ENCODE results near the gene GET3. TPM values are rescaled to one million over a fixed set of nuclear protein-coding genes. Genes with fewer than 3 reads are reported as not detected.

The GET3 gene
- total and polyA plus RNA-seq, 2 donors (not counting 3 experiments of a cell fraction or from before 2014, with no cell fraction given), result 74.8 to 197 TPM

DNA sequence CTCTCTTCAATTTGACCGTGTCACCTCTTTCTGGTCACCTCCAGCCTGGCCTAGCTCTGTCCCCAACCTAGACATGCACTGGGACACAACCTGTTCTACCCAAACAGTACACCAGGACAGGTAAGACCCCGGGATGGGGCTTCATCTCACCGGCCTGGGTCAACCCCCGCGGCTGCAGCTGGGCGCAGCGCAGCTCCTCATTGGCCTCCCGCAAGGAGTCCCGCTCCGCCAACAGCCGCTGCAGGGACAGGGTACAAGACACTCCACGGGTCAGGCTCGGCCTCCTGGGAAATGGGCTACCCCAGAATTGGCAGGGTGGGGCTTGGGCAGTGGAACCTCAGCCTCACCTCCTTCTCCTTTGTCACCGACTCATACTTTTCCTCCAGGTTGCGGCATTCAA lies 30.4 kb downstream of the GET3 start:
- no peaks in the 10 kb centered on the region for H4K20me1 ChIP-seq (replicated peaks; ENCODE audit: control insufficient read depth, extremely low read depth, insufficient read depth, low read length)
- no peak overlapping the region for H2AFZ ChIP-seq (ENCODE audit: low read depth, low read length)
- H3K36me3 ChIP-seq (ENCODE audit: control insufficient read depth in 2 of 2, extremely low read depth in 1 of 2, insufficient read depth in 2 of 2, low read length in 2 of 2), result no peaks in the 10 kb centered on the region
- dilution Hi-C loops (cut with MboI; ENCODE audit: extremely low pct_ligation_motif_present, low sequenced_read_pairs) (no loop called here), intact Hi-C loops (cut with micrococcal nuclease) (no loop called here)
- FAIRE-seq, result no peak
- H3K9me3 ChIP-seq (replicated peaks; ENCODE audit: control insufficient read depth, insufficient read depth, low read length), result no peaks in the 10 kb centered on the region
- H3K9ac ChIP-seq (replicated peaks; ENCODE audit: extremely low read depth, insufficient read depth, low read length), result no peak overlapping the region
- H3K4me2 ChIP-seq (ENCODE audit: insufficient read depth, low read length), result no peak overlapping the region
- H3K27ac ChIP-seq (ENCODE audit: insufficient read depth, low read depth, low read length), result no peak overlapping the region
- no peaks in the 10 kb centered on the region for H3K9me1 ChIP-seq (replicated peaks; ENCODE audit: control insufficient read depth, extremely low read depth, insufficient read depth, low read length)
- no peaks in the 10 kb centered on the region for H3K79me2 ChIP-seq (ENCODE audit: control insufficient read depth, insufficient read depth, low read length)
- ChIA-PET POLR2A (no interaction called here), CTCF (interaction anchor here (3.3 to 12.6 kb wide), 3 partner anchors 10 to 81 kb away, joined by 36 to 524 read pairs (median 481); partner anchors contain the start of genes JUNB, PRDX2 and THSD8)
- no peak for DNase-seq (ENCODE audit: low read depth, low spot score)
- no peaks in the 10 kb centered on the region for H3K4me1 ChIP-seq (ENCODE audit: control insufficient read depth, extremely low read depth, insufficient read depth, low read length)
- no TSS peak for BruUV-seq (replicated peaks)
- no peaks in the 10 kb centered on the region for H3K27me3 ChIP-seq (ENCODE audit: control insufficient read depth in 2 of 2, insufficient read depth in 2 of 2, low read length in 2 of 2)
- H3K4me3 ChIP-seq (replicated peaks in 1 of 3; ENCODE audit: insufficient read depth in 1 of 3, low read depth in 1 of 3, low read length in 3 of 3), result no peak overlapping the region
- no peak for TF ChIP-seq GATA2 (IDR thresholded peaks at IDR 0.05; ENCODE audit: insufficient read depth, insufficient read length, low read depth, low read length)
- TF ChIP-seq JUN (IDR thresholded peaks at IDR 0.05; ENCODE audit: borderline replicate concordance, insufficient read depth, insufficient read length, low read depth), result no peak

DNA sequence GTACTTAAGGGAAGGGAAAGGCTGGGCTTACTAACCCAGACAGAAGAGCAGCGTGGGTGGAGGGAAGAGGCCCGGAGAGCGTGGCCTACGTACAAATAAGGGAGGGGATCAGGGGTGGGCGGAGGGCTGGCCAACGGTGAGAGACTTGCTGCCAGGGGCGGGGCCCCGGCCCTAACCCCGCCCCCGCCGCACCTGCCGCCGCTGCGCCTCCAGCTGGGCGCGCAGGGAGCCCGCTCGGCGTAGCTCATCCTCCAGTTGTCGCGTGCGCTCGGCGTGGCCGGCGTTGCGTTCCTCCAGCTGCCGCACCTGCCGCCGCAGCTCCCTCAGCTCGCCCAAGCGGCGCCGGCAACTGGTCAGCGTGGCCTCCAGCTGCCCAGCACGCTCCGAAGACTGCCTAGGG lies 32.4 kb downstream of the GET3 start:
- ChIA-PET POLR2A (interaction anchor here (1.1 kb wide), 1 partner anchor 23 kb away, joined by 5 read pairs; no protein-coding TSS in a partner anchor), CTCF (interaction anchor here (0.7 to 11.7 kb wide), 3 partner anchors 12 to 78 kb away, joined by 3 to 524 read pairs (median 4); partner anchors contain the start of genes JUNB, PRDX2 and THSD8)
- DNase-seq (ENCODE audit: low read depth, low spot score), result no peak
- H3K36me3 ChIP-seq (ENCODE audit: control insufficient read depth in 2 of 2, extremely low read depth in 1 of 2, insufficient read depth in 2 of 2, low read length in 2 of 2), result no peaks in the 10 kb centered on the region
- no peak overlapping the region for H3K4me2 ChIP-seq (ENCODE audit: insufficient read depth, low read length)
- no peak overlapping the region for H3K4me3 ChIP-seq (replicated peaks in 1 of 3; ENCODE audit: insufficient read depth in 1 of 3, low read depth in 1 of 3, low read length in 3 of 3)
- H3K9me1 ChIP-seq (replicated peaks; ENCODE audit: control insufficient read depth, extremely low read depth, insufficient read depth, low read length), result no peaks in the 10 kb centered on the region
- intact Hi-C loops (cut with micrococcal nuclease), result no loop called here
- no peak overlapping the region for H3K27ac ChIP-seq (ENCODE audit: insufficient read depth, low read depth, low read length)
- FAIRE-seq, result no peak
- no peaks in the 10 kb centered on the region for H3K27me3 ChIP-seq (ENCODE audit: control insufficient read depth in 2 of 2, insufficient read depth in 2 of 2, low read length in 2 of 2)
- no peak overlapping the region for H3K9ac ChIP-seq (replicated peaks; ENCODE audit: extremely low read depth, insufficient read depth, low read length)
- BruUV-seq (replicated peaks), result no TSS peak
- H3K9me3 ChIP-seq (replicated peaks; ENCODE audit: control insufficient read depth, insufficient read depth, low read length), result no peaks in the 10 kb centered on the region
- TF ChIP-seq MYC (IDR thresholded peaks at IDR 0.05; ENCODE audit: low read depth, low read length), result no peak
- TF ChIP-seq FOS (IDR thresholded peaks at IDR 0.05; ENCODE audit: borderline replicate concordance, insufficient read depth, low read length), result no peak
- TF ChIP-seq, protein P1, sequence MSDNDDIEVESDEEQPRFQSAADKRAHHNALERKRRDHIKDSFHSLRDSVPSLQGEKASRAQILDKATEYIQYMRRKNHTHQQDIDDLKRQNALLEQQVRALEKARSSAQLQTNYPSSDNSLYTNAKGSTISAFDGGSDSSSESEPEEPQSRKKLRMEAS (IDR thresholded peaks at IDR 0.05; ENCODE audit: insufficient read depth, insufficient read length), result no peak
- TF ChIP-seq EZH2 (IDR thresholded peaks at IDR 0.05; ENCODE audit: borderline replicate concordance, low read depth, low read length, severe bottlenecking), result no peak
- TF ChIP-seq POLR2A (IDR thresholded peaks at IDR 0.05; ENCODE audit: low read depth, low read length), result no peak
- TF ChIP-seq POLR2AphosphoS5 (IDR thresholded peaks at IDR 0.05; ENCODE audit: insufficient read depth, low read depth, low read length), result no peak
- no peak for TF ChIP-seq JUN (IDR thresholded peaks at IDR 0.05; ENCODE audit: borderline replicate concordance, insufficient read depth, insufficient read length, low read depth)
- TF ChIP-seq, protein P2, sequence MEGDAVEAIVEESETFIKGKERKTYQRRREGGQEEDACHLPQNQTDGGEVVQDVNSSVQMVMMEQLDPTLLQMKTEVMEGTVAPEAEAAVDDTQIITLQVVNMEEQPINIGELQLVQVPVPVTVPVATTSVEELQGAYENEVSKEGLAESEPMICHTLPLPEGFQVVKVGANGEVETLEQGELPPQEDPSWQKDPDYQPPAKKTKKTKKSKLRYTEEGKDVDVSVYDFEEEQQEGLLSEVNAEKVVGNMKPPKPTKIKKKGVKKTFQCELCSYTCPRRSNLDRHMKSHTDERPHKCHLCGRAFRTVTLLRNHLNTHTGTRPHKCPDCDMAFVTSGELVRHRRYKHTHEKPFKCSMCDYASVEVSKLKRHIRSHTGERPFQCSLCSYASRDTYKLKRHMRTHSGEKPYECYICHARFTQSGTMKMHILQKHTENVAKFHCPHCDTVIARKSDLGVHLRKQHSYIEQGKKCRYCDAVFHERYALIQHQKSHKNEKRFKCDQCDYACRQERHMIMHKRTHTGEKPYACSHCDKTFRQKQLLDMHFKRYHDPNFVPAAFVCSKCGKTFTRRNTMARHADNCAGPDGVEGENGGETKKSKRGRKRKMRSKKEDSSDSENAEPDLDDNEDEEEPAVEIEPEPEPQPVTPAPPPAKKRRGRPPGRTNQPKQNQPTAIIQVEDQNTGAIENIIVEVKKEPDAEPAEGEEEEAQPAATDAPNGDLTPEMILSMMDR (IDR thresholded peaks at IDR 0.05; ENCODE audit: extremely low read depth in 1 of 2, insufficient read depth in 1 of 2, low read depth in 1 of 2, low read length in 2 of 2), result no peak
- TF ChIP-seq GATA2 (IDR thresholded peaks at IDR 0.05; ENCODE audit: insufficient read depth, insufficient read length, low read depth, low read length), result no peak
- H4K20me1 ChIP-seq (replicated peaks; ENCODE audit: control insufficient read depth, extremely low read depth, insufficient read depth, low read length), result no peaks in the 10 kb centered on the region
- no peak overlapping the region for H2AFZ ChIP-seq (ENCODE audit: low read depth, low read length)
- no peaks in the 10 kb centered on the region for H3K79me2 ChIP-seq (ENCODE audit: control insufficient read depth, insufficient read depth, low read length)
- H3K4me1 ChIP-seq (ENCODE audit: control insufficient read depth, extremely low read depth, insufficient read depth, low read length), result no peaks in the 10 kb centered on the region
- dilution Hi-C loops (cut with MboI; ENCODE audit: extremely low pct_ligation_motif_present, low sequenced_read_pairs), result no loop called here

Measured in endothelial cell of umbilical vein (primary cell).